GM12878 (cell line): Measurements from ENCODE around the gene CCNYL1. TPM values are rescaled to one million over a fixed set of nuclear protein-coding genes. Genes with fewer than 3 reads are reported as not detected.
"Not testable (repeated sequence)": the region's sequence is repeated elsewhere in the genome, so short reads cannot be mapped to it uniquely, and the experiment has no call there.

ENCODE experiments used
- ATAC-seq: fragments of 200-7000 bp; cut with Tn5 transposase; 3 replicates; pipeline ENCODE4 v1.9.1; 2020; ENCODE audit warnings: mild to moderate bottlenecking, moderate library complexity
- BruUV-seq: library from RNA; stranded (reverse); fragments of 400-500 nt; replicated peaks from 2 replicates; lab custom pipeline; 2021; lab: Mats Ljungman, UMichigan
- CTCF ChIA-PET: fragments of 300-600 bp; sonication (Branson Sonifier 250); formaldehyde crosslinking; extraction: SDS; loops from one replicate; lab custom pipeline; 2021; ENCODE audit warnings: inconsistent platforms; lab: Yijun Ruan, JAX
- POLR2A ChIA-PET: fragments of 350-600 bp; formaldehyde crosslinking; extraction: SDS; loops from one replicate; lab custom pipeline; 2021; ENCODE audit warnings: inconsistent platforms; lab: Charles Lee
- RAD21 ChIA-PET: fragments of 300-600 bp; sonication (Branson Sonifier 250); formaldehyde crosslinking; loops from one replicate; lab custom pipeline; 2023; ENCODE audit warnings: antibody characterized with exemption; ENCODE audit not compliant: unreplicated experiment; lab: Charles Lee
- SMC1A ChIA-PET: fragments of 300-600 bp; sonication (Branson Sonifier 250); formaldehyde crosslinking; loops from one replicate; lab custom pipeline; 2023; ENCODE audit not compliant: unreplicated experiment, uncharacterized antibody; lab: Charles Lee
- DNase-seq: peaks from one replicate; pipeline ENCODE4 v3.0.0-alpha.2; 2011; ENCODE audit warnings: low read depth, low spot score
- FAIRE-seq: peaks from 3 replicates; lab custom pipeline; 2011; peaks lifted over from hg19 to GRCh38; lab: Jason Lieb, UNC
- H2AFZ ChIP-seq: 2 replicates; pipeline ENCODE4 v1.6.0; 2011; ENCODE audit warnings: low read depth, low read length, control low read depth; ENCODE audit not compliant: control insufficient read depth
- H3K27ac ChIP-seq: 2 replicates; pipeline ENCODE4 v1.5.1; 2011; ENCODE audit warnings: control low read depth; ENCODE audit not compliant: control insufficient read depth, insufficient read depth
- H3K27me3 ChIP-seq, 2 experiments: replicated peaks in 1 of 2; 2 replicates each; pipeline versions ENCODE4 v1.6.0 to v1.6.1; 2011; ENCODE audit warnings: low read length in 1 of 2; ENCODE audit not compliant: control insufficient read depth in 2 of 2, insufficient read depth in 2 of 2
- H3K36me3 ChIP-seq, 2 experiments: 2 replicates each; pipeline ENCODE4 v1.5.1; 2011; ENCODE audit warnings: low read length in 1 of 2; ENCODE audit not compliant: control insufficient read depth in 2 of 2, insufficient read depth in 2 of 2
- H3K4me1 ChIP-seq: 2 replicates; pipeline ENCODE4 v1.6.1; 2011; ENCODE audit warnings: mild to moderate bottlenecking, low read length, moderate library complexity, mixed read lengths; ENCODE audit not compliant: control insufficient read depth, insufficient read depth
- H3K4me2 ChIP-seq: 2 replicates; pipeline ENCODE4 v1.6.0; 2011; ENCODE audit warnings: control low read depth; ENCODE audit not compliant: control insufficient read depth, insufficient read depth
- H3K4me3 ChIP-seq: fragments of 200-600 bp; sonication (generic); 2 replicates; pipeline ENCODE4 v1.5.1; 2016
- H3K79me2 ChIP-seq: 2 replicates; pipeline ENCODE4 v1.6.0; 2011; ENCODE audit warnings: low read length; ENCODE audit not compliant: control insufficient read depth, insufficient read depth
- H3K9ac ChIP-seq: 2 replicates; pipeline ENCODE4 v1.8.0; 2011; ENCODE audit warnings: low read length, control low read depth, mixed read lengths; ENCODE audit not compliant: control insufficient read depth, insufficient read depth
- H3K9me3 ChIP-seq: replicated peaks from 3 replicates; pipeline ENCODE4 v1.5.1; 2011; ENCODE audit warnings: mild to moderate bottlenecking, low read length; ENCODE audit not compliant: control insufficient read depth, insufficient read depth
- H4K20me1 ChIP-seq: 2 replicates; pipeline ENCODE4 v1.6.0; 2011; ENCODE audit not compliant: control insufficient read depth, insufficient read depth
- CREM ChIP-seq: IDR thresholded peaks from 2 replicates; pipeline ENCODE4 v1.6.1; 2014; ENCODE audit warnings: antibody characterized with exemption, low read depth
- ESRRA ChIP-seq: IDR thresholded peaks from 2 replicates; pipeline ENCODE4 v1.6.1; 2012; ENCODE audit warnings: mild to moderate bottlenecking, low read length, improper control_type of control experiment
- POLR2A ChIP-seq: IDR thresholded peaks from 2 replicates; pipeline ENCODE4 v1.6.1; 2011; ENCODE audit warnings: low read depth, mild to moderate bottlenecking, low read length
- YBX1 ChIP-seq: fragments of 450-650 bp; IDR thresholded peaks from 2 replicates; pipeline ENCODE4 v1.6.1; 2016; ENCODE audit warnings: antibody characterized with exemption
- ZBED1 ChIP-seq: IDR thresholded peaks from 2 replicates; pipeline ENCODE4 v1.6.1; 2016; ENCODE audit warnings: borderline replicate concordance
- ZNF24 ChIP-seq: fragments of 450-650 bp; IDR thresholded peaks from 2 replicates; pipeline ENCODE4 v1.6.1; 2017; ENCODE audit warnings: antibody characterized with exemption, mild to moderate bottlenecking
- WGBS: methylation state at CpG from one replicate; pipeline ENCODE4 v1.1.6; 2016; ENCODE audit warnings: low lambda C conversion rate; ENCODE audit not compliant: insufficient replicate concordance, insufficient coverage; ENCODE audit errors: missing lambda C conversion rate; 5-methylcytosine and 5-hydroxymethylcytosine counted together
- in situ Hi-C: fragments of 300-500 bp; cut with MboI; formaldehyde crosslinking; loops from 9 replicates; pipeline ENCODE4 v1.14.3; 2018; ENCODE audit warnings: mixed read lengths
- intact Hi-C: fragments of 100-400 bp; cut with micrococcal nuclease; formaldehyde crosslinking; loops from one replicate; pipeline ENCODE4 v1.14.2; 2022; ENCODE audit not compliant: unreplicated experiment
- polyA plus RNA-seq, 11 experiments: library from polyadenylated mRNA; depleted of rRNA in 4 of 11; unstranded in 6 of 11; stranded (reverse) in 5 of 11; fragments of >200 nt; fragmentation: Nextera tagmentation in 4 of 11; fragmentation: Illumina TruSeq in 1 of 11; extraction: Ambion mirVana in 4 of 11; extraction: Trizol in 1 of 11; gene quantifications; 1 replicate in 1 of 11; 2 replicates in 10 of 11; pipeline versions ENCODE4 v1.2.1 to v1.2.3, GENCODE V29; 2011 to 2016; ENCODE audit warnings: inconsistent platforms in 2 of 11, missing spikeins in 2 of 11, low read depth in 1 of 11
- total RNA-seq, 4 experiments: library from RNA; depleted of rRNA in 3 of 4; stranded (reverse); fragments of >200 nt in 3 of 4; fragmentation: Illumina TruSeq in 1 of 4; extraction: Trizol in 1 of 4; gene quantifications; 2 replicates each; pipeline versions ENCODE4 v1.2.1 to v1.2.3, GENCODE V29; 2013 to 2021

The CCNYL1 gene
- total and polyA plus RNA-seq, 10 of the 15 experiments (the other 5 are each of a cell fraction or from before 2014, with no cell fraction given), result 1.8 to 12.3 (median 5.9) TPM

- Histone ChIP-seq H3K27ac (no peak overlapping the region), H3K9me3 (no peaks in the 10 kb centered on the region), H3K27me3 (no peaks in the 10 kb centered on the region), H4K20me1 (no peaks in the 10 kb centered on the region), H3K9ac (no peak overlapping the region), H3K4me1 (no peaks in the 10 kb centered on the region), H3K79me2 (no peaks in the 10 kb centered on the region), H3K4me2 (no peak overlapping the region), H3K36me3 (peaks cover 0 to 6% of the 10 kb centered on the region in 2 experiments; a peak in 3 of 4 replicates), H3K4me3 (no peak overlapping the region), H2AFZ (no peak overlapping the region)
- in situ Hi-C loops, result no loop called here
- TF ChIP-seq ZBED1, result no peak
- no peak for TF ChIP-seq ESRRA
- TF ChIP-seq POLR2A, result no peak
- TF ChIP-seq YBX1, result no peak
- no peak for TF ChIP-seq CREM
- TF ChIP-seq ZNF24, result no peak
- no TSS peak for BruUV-seq
- ATAC-seq (no peak), DNase-seq (no peak), FAIRE-seq (no peak)
- intact Hi-C loops, result loop anchor here (1.0 kb wide), 2 partner anchors 43 to 108 kb away; no protein-coding TSS in a partner anchor
- CTCF ChIA-PET, result interaction anchor here (0.6 to 7.9 kb wide), 13 partner anchors 8 to 337 kb away, joined by 3 to 79 read pairs (median 4); partner anchors contain the start of gene METTL21A
- POLR2A ChIA-PET, result interaction anchor here (0.6 to 5.9 kb wide), 5 partner anchors 12 to 126 kb away, joined by 4 to 32 read pairs (median 4); partner anchors contain the start of gene METTL21A
- 88% methylated on average over 4 of the region's 4 CpGs for WGBS
- RAD21 ChIA-PET, result interaction anchor here (0.6 to 3.0 kb wide), 7 partner anchors 8 to 338 kb away, joined by 3 to 21 read pairs (median 5); no protein-coding TSS in a partner anchor
- SMC1A ChIA-PET, result interaction anchor here (0.9 to 7.0 kb wide), 11 partner anchors 8 to 108 kb away, joined by 3 to 57 read pairs (median 5); no protein-coding TSS in a partner anchor
Observed at GRCh38 chr2:207734636-207735512, 23.4 kb downstream of the CCNYL1 start.

GRCh38 chr2:207735513-207735859, 24.0 kb downstream of the CCNYL1 start:
- H4K20me1 ChIP-seq, DNase-seq, H3K9me3 ChIP-seq, ATAC-seq, H3K4me1 ChIP-seq, H3K27ac ChIP-seq, H3K36me3 ChIP-seq, intact Hi-C loops, BruUV-seq, H3K27me3 ChIP-seq, in situ Hi-C loops, FAIRE-seq, H3K4me3 ChIP-seq, H3K9ac ChIP-seq, H2AFZ ChIP-seq, H3K4me2 ChIP-seq, H3K79me2 ChIP-seq: not testable (repeated sequence)
- 92% methylated on average over 9 of the region's 9 CpGs for WGBS
- CTCF ChIA-PET, result interaction anchor here (3.9 to 7.9 kb wide), 3 partner anchors 9 to 109 kb away, joined by 19 to 79 read pairs (median 23); partner anchors contain the start of gene METTL21A
- RAD21 ChIA-PET, result interaction anchor here (1.2 to 3.0 kb wide), 3 partner anchors 10 to 109 kb away, joined by 6 to 21 read pairs (median 13); no protein-coding TSS in a partner anchor
- SMC1A ChIA-PET, result interaction anchor here (0.6 to 7.0 kb wide), 5 partner anchors 10 to 323 kb away, joined by 3 to 57 read pairs (median 13); no protein-coding TSS in a partner anchor
- POLR2A ChIA-PET, result interaction anchor here (1.5 to 5.9 kb wide), 2 partner anchors 14 to 109 kb away, joined by 7 to 32 read pairs; partner anchors contain the start of gene METTL21A
